GM19240 (cell line): Measurements from ENCODE around the gene KIRREL1.

Experiments used
- DNase-seq: peaks from one replicate; pipeline ENCODE4 v3.0.0; 2011; ENCODE audit warnings: low spot score; ENCODE audit not compliant: insufficient read length

Gene KIRREL1

GRCh38 chr1:158145173-158145719 lies 151.8 kb downstream of the KIRREL1 start:
- no peak for DNase-seq

GRCh38 chr1:158146165-158146564 lies 152.7 kb downstream of the KIRREL1 start:
- no peak for DNase-seq

DNA sequence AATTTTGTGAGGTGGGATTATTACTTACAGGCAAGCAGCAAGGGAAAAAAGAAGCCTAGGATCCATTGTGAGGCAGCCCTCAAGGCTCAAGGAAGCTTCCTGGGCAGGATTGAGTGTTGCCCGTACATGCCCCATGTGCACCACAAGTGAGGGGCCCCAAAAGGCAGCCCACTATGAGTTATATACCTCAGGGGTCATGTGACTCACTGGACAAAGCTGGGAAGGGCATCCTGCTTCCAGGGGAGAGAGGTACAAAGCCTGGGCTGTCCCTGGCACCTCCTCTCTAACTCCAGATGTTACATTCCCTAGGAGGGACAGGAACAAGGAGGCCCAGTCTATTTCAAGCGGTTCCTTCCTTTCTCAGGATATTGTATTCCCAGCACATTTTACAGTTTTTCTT lies 153.3 kb downstream of the KIRREL1 start:
- no peak for DNase-seq

DNA sequence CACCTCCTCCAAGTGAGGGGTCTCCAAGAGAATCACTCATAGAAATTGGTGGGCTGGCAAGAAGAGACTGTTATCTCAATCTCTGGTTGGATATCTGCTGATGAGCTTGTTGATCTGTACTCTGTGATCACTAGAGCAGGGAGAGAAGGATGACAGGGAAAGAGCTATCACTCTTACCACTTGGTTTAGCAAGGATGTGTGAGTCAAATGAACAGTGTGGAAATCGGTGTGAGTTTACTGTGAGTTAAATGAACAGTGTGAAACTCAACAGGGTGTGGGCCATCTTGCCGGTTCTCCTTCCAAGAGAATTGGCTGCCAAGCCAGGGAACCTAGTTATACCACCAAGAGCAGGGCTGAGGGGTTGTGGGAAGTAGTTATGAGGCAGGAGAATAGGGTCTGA lies 154.0 kb downstream of the KIRREL1 start:
- no peak for DNase-seq

DNA sequence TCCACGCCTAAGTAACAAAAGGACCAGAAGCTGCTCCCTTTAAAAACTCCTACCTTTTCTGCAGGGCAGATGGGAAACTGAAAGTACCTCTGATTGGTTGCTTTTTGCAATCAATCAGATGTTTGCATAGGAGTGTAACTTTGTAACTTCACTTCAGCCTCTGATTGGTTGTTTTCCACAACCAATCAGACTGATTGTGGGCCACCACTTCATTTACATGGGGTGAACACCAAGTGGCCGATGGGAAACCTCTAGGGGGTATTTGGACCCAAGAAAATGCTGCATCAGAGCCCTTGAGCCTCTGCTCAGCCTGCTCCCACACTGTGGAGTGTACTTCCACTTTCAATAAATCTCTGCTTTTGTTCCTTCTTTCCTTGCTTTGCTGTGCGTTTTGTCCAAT lies 154.4 kb downstream of the KIRREL1 start:
- no peak for DNase-seq

DNA sequence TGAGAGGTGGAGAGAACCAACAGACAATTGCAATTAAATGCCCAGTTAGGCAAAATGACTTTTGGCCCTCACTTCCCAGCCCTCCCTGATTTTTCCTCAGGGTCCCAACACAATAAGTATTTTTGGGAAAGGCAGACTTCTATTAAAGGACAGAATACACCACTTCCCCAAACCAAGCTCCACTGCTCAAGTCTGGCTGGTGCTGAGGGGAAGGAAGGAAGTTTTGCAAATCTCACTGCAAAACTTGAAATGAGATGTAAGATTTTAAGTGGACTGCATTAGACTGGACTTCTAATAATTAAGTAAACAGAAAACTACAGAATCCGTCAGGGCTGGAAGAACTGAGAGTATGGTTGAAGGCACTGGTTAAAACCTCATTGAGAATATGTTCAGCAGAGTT lies 155.0 kb downstream of the KIRREL1 start:
- no peak for DNase-seq

GRCh38 chr1:158149175-158149574 lies 155.7 kb downstream of the KIRREL1 start:
- DNase-seq, result no peak
